SU-DHL-6 (cell line): ENCODE measurements around the gene TSC22D4.
"Not testable (repeated sequence)": the region's sequence is repeated elsewhere in the genome, so short reads cannot be mapped to it uniquely, and the experiment has no call there.

Experiments used
- H2AFZ ChIP-seq: fragments of 200-600 bp; sonication (generic); 2 replicates; pipeline ENCODE4 v1.6.1; 2014; ENCODE audit warnings: low read depth, mild to moderate bottlenecking, moderate library complexity, mixed read lengths, antibody characterized with exemption, low read length; ENCODE audit not compliant: severe bottlenecking
- H3F3A ChIP-seq: fragments of 200-600 bp; shearing (Covaris generic); 2 replicates; pipeline ENCODE4 v1.6.0; 2016; ENCODE audit warnings: antibody characterized with exemption, mild to moderate bottlenecking; ENCODE audit not compliant: insufficient read depth
- H3K27ac ChIP-seq: fragments of 200-600 bp; sonication (generic); 2 replicates; pipeline ENCODE4 v1.5.1; 2016; ENCODE audit warnings: low read depth, mild to moderate bottlenecking, low read length, moderate library complexity, mixed read lengths
- H3K27me3 ChIP-seq: fragments of 200-600 bp; sonication (generic), shearing (Covaris generic); 2 replicates; pipeline ENCODE4 v1.6.0; 2014; ENCODE audit warnings: mild to moderate bottlenecking, low read length
- H3K36me3 ChIP-seq: fragments of 200-600 bp; sonication (generic); 2 replicates; pipeline ENCODE4 v1.6.1; 2014; ENCODE audit warnings: mild to moderate bottlenecking, low read length, mixed read lengths
- H3K4me2 ChIP-seq: fragments of 300-600, 200-600 bp; shearing (Covaris generic), sonication (generic); 2 replicates; pipeline ENCODE4 v1.6.0; 2014; ENCODE audit warnings: low read length, low read depth, mild to moderate bottlenecking; ENCODE audit not compliant: poor library complexity, severe bottlenecking
- H3K4me3 ChIP-seq: fragments of 200-600 bp; sonication (generic); 2 replicates; pipeline ENCODE4 v1.5.1; 2014; ENCODE audit warnings: antibody characterized with exemption, low read length, mild to moderate bottlenecking, mixed read lengths; ENCODE audit not compliant: insufficient read depth, poor library complexity, severe bottlenecking
- H3K79me2 ChIP-seq: fragments of 200-600 bp; sonication (generic); 2 replicates; pipeline ENCODE4 v1.6.1; 2014; ENCODE audit warnings: mild to moderate bottlenecking, low read length, moderate library complexity; ENCODE audit not compliant: insufficient read depth
- H3K9ac ChIP-seq: fragments of 200-600 bp; sonication (generic); 2 replicates; pipeline ENCODE4 v1.7.0; 2014; ENCODE audit warnings: mild to moderate bottlenecking, low read length
- H3K9me2 ChIP-seq: fragments of 200-600 bp; sonication (generic); replicated peaks from 2 replicates; pipeline ENCODE4 v1.6.1; 2014; ENCODE audit warnings: low read length; ENCODE audit not compliant: insufficient read depth
- H3K9me3 ChIP-seq: fragments of 200-600 bp; sonication (generic); 2 replicates; pipeline ENCODE4 v1.6.1; 2014; ENCODE audit warnings: low read length, mixed read lengths; ENCODE audit not compliant: insufficient read depth
- H4K20me1 ChIP-seq: fragments of 200-600 bp; sonication (generic); 2 replicates; pipeline ENCODE4 v1.6.1; 2014; ENCODE audit warnings: low read depth, mild to moderate bottlenecking, antibody characterized with exemption, low read length, moderate library complexity, mixed read lengths
- CTCF ChIP-seq: fragments of 200-600 bp; sonication (generic); IDR thresholded peaks from one replicate; pipeline ENCODE4 v1.5.1; 2017; ENCODE audit warnings: antibody characterized with exemption, mild to moderate bottlenecking, low read length, moderate library complexity; ENCODE audit not compliant: insufficient read depth, poor library complexity, severe bottlenecking
- EZH2phosphoT487 ChIP-seq: fragments of 200-600 bp; sonication (generic), shearing (Covaris generic); conservative IDR thresholded peaks from 2 replicates; pipeline ENCODE4 v1.6.1; 2018; ENCODE audit warnings: mild to moderate bottlenecking, antibody characterized with exemption, low read length, moderate library complexity, mixed read lengths

The TSC22D4 gene

GRCh38 chr7:100478958-100479660, at the start of gene TSC22D4:
Gene TSC22D4 (minus strand): TSS chr7:100479214. CDS start chr7:100478038, 1,176 bp downstream.
- TF ChIP-seq EZH2phosphoT487 (no peak), CTCF (no peak)
- no peaks in the 10 kb centered on the region for H3K27me3 ChIP-seq
- peak within 1 kb of the TSS; percentile 88 for H3K9ac ChIP-seq
- H3K9me3 ChIP-seq = no peaks in the 10 kb centered on the region
- peak within 1 kb of the TSS; percentile 54 for H3K27ac ChIP-seq
- peaks cover 9% of the 10 kb centered on the region; the same call in 1 of the 2 replicates for H3F3A ChIP-seq
- no peaks in the 10 kb centered on the region for H4K20me1 ChIP-seq
- no peaks in the 10 kb centered on the region for H3K9me2 ChIP-seq
- peak within 1 kb of the TSS; percentile 93 for H3K4me3 ChIP-seq
- H2AFZ ChIP-seq = peak within 1 kb of the TSS; percentile 68
- no peaks in the 10 kb centered on the region for H3K36me3 ChIP-seq
- H3K4me2 ChIP-seq = peak within 1 kb of the TSS; percentile 94
- H3K79me2 ChIP-seq = peaks cover 19% of the 10 kb centered on the region; the same call in 1 of the 2 replicates

DNA sequence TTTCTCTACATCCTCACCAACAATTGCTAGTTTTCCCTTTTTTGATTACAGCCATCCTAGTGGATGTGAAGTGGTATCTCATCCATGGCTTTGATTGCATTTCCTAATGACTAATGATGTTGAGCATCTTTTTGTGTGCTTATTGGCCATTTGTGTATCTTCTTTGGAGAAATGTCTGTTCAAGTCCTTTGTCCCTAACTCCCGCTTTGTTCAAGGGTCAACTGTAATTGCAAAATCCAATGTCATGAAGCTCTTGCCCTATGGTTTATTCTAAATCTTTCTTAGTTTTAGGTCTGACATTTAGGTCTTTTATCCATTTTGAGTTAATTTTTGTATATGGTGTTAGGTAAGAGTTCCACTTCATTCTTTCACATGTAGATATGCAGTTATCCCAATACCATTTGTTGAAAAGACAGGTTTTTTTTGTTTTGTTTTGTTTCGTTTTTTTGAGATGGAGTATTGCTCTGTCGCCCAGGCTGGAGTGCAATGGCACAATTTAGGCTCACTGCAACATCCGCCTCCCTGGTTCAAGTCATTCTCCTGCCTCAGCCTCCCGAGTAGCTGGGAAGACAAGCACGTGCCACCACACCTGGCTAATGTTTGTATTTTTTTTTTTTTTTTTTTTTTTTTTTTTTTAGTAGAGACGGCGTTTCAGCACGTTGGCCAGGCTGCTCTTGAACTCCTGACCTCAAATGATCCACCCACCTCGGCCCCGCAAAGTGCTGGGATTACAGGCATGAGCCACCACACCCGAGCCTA, 49.3 kb upstream of the TSC22D4 start:
- H3K4me3 ChIP-seq, H3K9me3 ChIP-seq, H3K4me2 ChIP-seq, H3K9ac ChIP-seq, H3K27me3 ChIP-seq, H3K27ac ChIP-seq, H3K9me2 ChIP-seq, H3F3A ChIP-seq, H2AFZ ChIP-seq, H3K36me3 ChIP-seq, H3K79me2 ChIP-seq, H4K20me1 ChIP-seq: not testable (repeated sequence)

DNA sequence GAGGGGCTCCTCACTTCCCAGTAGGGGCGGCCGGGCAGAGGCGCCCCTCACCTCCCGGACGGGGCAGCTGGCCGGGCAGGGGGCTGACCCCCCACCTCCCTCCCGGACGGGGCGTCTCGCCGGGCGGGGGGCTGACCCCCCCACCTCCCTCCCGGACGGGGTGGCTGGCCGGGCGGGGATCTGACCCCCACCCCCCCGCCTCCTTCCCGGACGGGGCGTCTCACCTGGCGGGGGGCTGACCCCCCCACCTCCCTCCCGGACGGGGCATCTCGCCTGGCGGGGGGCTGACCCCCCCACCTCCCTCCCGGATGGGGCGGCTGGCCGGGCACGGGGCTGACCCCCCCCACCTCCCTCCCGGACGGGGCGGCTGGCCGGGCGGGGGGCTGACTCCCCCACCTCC, 44.2 kb upstream of the TSC22D4 start:
- not testable (repeated sequence) for H3K4me2 ChIP-seq, H3K79me2 ChIP-seq, H3K27me3 ChIP-seq, H3K9me3 ChIP-seq, H4K20me1 ChIP-seq, H3K27ac ChIP-seq, H3K9ac ChIP-seq, H3F3A ChIP-seq, H3K9me2 ChIP-seq, H3K36me3 ChIP-seq, H2AFZ ChIP-seq, H3K4me3 ChIP-seq

DNA sequence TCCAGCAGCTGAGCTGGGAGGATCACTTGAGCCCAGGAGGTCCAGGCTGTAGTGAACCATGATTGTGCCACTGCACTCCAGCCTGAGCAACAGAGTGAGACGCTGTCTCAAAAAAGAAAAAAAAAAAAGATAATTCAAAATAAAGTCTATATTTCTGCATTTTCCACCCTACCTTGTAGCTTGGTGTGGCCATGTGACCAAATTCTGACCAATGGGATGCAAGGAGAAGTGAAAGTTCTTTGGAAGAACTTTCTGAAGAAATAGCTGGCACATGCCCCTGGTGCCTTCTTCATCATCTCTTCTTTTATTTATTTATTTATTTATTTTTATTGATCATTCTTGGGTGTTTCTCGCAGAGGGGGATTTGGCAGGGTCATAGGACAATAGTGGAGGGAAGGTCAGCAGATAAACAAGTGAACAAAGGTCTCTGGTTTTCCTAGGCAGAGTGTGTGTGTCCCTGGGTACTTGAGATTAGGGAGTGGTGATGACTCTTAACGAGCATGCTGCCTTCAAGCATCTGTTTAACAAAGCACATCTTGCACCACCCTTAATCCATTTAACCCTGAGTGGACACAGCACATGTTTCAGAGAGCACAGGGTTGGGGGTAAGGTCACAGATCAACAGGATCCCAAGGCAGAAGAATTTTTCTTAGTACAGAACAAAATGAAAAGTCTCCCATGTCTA, 43.0 kb upstream of the TSC22D4 start:
- not testable (repeated sequence) for H3F3A ChIP-seq, H3K9me3 ChIP-seq, H2AFZ ChIP-seq, H3K27me3 ChIP-seq, H3K4me3 ChIP-seq, H3K79me2 ChIP-seq, H3K27ac ChIP-seq, H3K9me2 ChIP-seq, H3K36me3 ChIP-seq, H3K4me2 ChIP-seq, H4K20me1 ChIP-seq, H3K9ac ChIP-seq
